NCI-H2107 treated with DMSO at 0.1 percent for 48 hours (cell line): ENCODE data around the gene SLC2A4.

ENCODE experiments used
- DNase-seq: peaks from one replicate; lab custom pipeline; 2025; ENCODE audit not compliant: unreplicated experiment; lab: John Stamatoyannopoulos, UW

SLC2A4 gene

DNA sequence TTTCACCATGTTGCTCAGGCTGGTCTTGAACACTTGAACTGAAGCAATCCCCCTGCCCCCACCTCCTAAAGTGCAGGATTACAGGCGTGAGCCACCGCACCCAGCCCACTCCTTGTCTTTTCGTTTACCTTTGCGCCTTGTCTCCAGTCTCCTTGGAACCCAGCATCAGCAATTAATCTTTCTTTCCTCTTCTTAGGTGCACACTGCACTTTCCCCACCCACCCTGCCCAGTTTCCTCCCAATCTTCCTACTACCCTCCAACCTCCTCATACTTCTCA is 17.8 kb upstream of the SLC2A4 start:
- DNase-seq = no peak

DNA sequence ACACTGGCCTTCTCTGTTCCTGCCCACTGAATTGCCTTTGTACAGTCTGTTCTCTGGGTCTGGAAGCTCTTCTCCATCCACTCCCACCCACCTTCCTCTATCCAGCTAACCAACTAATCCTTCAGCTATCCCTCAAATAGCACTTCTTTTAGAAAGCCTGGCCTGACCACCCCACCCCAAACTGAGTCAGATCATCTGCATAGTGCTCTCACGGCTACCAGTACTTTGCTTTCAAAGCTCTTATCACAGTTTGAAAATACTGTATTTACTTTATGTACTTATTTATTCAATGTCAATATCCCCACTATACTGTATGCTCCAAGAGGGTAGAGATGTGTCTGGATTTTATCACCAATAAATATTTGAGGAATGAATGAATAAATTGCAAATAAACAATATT is 14.7 kb upstream of the SLC2A4 start:
- no peak for DNase-seq

- no peak for DNase-seq
Measured at GRCh38 chr17:7279448-7279847, 2.1 kb upstream of the SLC2A4 start.

GRCh38 chr17:7280519-7281073 is 922 bp upstream of the SLC2A4 start:
- DNase-seq = peak; percentile 59

- DNase-seq = no peak
Measured at GRCh38 chr17:7281953-7282751, 634 bp downstream of the SLC2A4 start.

- DNase-seq = no peak
Measured at GRCh38 chr17:7282752-7283321, 1.3 kb downstream of the SLC2A4 start.

DNA sequence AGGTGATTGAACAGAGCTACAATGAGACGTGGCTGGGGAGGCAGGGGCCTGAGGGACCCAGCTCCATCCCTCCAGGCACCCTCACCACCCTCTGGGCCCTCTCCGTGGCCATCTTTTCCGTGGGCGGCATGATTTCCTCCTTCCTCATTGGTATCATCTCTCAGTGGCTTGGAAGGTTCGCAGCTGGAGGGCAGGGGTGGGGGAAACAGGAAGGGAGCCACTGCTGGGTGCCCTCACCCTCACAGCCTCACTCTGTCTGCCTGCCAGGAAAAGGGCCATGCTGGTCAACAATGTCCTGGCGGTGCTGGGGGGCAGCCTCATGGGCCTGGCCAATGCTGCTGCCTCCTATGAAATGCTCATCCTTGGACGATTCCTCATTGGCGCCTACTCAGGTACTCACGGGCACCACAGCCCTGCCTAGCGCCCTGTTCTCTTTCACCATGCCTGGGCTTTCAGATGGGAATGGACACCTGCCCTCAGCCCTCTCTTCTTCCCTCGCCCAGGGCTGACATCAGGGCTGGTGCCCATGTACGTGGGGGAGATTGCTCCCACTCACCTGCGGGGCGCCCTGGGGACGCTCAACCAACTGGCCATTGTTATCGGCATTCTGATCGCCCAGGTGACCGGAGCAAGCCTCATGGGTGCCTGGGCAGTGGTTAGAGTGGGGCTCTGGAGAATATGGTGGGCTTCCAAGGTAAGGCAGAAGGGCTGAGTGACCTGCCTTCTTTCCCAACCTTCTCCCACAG is 2.1 kb downstream of the SLC2A4 start:
- no peak for DNase-seq

GRCh38 chr17:7284911-7285310 is 3.4 kb downstream of the SLC2A4 start:
- no peak for DNase-seq

DNA sequence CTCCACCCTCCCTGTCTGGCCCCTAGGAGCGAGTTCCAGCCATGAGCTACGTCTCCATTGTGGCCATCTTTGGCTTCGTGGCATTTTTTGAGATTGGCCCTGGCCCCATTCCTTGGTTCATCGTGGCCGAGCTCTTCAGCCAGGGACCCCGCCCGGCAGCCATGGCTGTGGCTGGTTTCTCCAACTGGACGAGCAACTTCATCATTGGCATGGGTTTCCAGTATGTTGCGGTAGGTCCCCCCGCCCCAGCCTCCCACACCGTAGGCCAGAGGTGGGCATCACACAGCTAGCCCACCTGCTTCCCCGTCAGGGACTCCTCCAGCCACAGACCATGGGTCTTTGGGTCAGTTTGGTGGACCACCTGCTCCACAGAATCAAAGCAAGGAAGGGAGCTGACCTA is 4.2 kb downstream of the SLC2A4 start:
- no peak for DNase-seq

DNA sequence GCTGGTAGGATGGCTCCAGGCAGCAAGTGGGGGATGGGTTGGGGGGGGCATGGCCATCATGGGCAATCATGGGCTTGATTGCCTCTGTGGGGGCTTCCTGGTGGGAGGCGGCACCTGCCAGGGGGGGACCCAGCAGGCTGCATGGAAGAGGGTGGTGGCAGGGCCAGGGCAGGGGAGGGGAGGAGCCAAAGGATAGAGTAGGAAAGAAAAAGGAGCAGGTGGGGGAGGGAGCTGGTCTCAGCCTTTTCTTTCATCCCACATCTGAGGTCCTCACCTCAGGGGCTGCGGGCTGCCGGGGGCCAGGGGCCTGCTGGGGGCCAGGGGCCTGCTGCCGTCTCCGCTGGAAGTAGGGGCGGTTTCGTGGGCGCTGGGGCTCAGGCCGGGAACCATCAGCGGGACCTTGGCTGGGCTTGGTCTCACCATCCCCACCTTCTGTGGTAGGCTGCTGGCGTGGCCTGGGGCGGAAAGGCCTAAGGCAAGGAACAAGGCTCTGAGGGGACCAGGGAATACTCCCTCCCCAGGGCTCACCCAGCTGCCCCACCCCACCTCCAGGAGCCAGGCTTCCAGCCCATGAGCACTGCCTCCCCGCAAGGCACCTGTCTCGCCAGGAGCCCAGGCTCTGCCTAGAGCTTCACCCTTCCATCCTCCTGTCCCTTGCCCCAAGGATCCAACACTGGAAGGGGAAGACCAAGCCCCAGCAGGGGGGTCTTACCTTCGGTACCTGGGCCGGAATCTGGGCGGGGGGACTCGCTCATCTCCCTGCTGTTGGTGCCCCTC is 7.9 kb downstream of the SLC2A4 start:
- DNase-seq = no peak

DNA sequence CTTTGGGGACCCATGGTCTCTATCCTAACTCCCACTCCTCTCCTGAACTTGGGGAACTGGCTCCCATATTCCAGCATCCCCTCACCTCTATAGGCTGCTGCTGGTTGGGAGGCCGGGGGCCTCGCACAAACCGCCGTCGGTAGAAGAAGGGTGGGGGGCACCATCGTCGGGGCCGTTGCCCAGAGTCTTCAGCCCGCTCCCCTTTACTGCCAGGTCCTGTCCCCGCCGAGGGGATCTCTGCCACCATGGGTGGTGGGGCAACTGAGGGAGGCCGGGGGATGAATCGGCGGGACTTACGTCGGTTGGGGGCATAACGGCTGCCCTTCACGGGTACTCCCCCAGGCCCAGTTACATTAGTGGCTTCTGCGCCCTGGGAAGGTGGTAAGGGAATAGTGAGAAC is 8.6 kb downstream of the SLC2A4 start:
- no peak for DNase-seq

DNA sequence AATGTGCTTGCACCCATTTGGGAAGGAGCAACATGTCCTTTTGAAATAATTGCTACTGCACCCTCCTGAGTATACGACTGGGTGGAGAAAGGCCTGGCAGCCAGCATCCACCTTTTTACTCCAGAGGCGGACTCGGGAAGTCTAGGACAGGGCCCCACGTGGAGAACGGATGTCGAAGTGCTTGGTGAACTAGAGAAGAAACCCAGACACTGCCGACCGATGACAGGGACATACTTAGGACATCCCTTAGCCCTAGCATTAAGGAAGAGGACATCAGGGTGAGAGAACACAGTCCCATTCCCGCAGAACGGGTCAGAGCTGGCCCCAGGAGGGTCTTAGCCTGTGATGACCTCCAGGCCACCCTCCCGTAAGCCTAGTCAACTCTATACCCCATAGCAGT is 9.2 kb downstream of the SLC2A4 start:
- no peak for DNase-seq

DNA sequence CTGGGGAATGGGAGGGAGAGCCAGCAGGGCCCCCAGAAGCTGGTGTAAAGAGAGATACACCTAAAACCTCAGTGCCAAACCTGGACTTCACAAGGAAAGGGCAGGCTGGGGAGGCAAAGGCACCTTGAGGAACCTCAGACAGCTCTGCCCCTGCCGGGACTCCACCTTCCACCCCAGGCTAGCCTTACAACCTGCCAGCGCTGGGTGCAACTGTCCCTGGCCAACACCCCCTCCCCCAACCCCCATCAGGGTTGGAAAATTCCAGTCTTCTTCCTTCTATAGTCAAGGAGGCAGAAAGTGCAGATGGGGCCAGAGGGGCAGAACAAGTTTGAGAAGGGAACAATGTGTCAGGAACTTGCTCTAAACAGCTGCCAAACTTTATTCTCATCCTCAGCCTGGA is 10.7 kb downstream of the SLC2A4 start:
- DNase-seq = no peak

DNA sequence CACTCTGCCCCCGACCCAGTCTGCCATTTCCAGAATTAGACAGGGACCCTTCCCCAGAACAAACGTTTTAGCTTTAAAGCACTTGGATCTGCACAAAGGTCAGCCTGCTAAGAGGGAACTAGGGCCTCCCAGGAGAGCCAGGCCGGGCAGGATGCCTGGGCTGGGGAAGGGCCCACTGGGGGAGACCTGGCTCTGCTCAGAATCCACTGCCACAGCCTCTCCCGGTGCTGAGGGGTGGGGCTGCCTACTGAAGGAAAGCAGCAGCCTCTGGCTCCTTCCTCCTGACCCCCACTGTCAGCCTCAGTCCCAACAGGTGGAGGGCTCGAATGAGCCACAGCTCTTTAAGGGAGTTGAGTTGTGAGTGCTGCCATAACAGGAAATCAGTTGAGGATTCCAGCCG is 11.2 kb downstream of the SLC2A4 start:
- no peak for DNase-seq

DNA sequence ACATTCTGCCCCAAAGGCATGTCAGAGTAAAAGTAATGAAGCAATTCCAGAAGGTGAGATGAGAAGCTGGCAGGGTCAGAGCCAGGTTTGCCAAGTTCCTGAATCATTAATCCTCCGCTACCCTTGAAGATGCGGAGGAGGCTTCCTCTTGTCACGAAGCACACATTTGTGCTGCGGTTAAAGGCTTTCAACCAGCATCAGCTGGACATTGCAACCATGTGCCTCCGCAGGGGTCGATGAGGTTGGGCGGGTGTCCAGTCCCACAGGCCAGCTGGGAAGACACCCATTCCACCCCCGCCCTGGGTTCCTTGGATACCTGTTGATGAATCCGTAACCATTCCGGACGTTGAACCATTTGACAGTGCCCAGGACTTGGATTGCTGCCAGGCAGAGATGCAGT is 11.6 kb downstream of the SLC2A4 start:
- DNase-seq = no peak

- DNase-seq = no peak
Measured at GRCh38 chr17:7293816-7294613, 12.5 kb downstream of the SLC2A4 start.

DNA sequence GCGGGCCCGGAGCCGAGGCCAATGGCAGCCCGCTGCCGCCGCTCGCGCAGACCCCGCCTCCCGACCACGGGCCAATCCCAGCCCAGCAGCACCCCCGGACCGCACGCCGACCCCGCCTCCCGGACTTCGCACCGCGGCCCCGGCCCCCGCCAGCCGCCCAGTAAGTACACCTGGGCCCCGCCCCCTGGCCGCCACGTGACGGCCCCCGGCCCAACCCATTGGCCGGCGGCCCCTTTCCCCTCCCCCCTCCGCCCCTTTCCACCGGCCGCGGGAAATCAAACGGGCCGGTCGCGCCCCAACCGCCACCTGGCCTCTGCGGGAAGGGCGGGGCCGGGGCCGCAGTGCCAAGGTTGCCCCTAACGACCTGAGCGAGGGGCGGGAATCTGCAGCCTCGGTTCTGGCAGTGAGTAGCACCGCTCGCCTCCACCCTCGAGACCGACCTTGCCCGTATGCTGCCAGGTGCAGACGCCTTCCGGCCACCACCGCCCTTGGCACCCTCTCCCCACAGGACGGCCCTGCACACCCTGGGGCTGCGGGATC is 13.2 kb downstream of the SLC2A4 start, which contains the start of gene YBX2:
Gene YBX2, minus strand, starts transcription at position 26 of the 540 bp plus-strand sequence. CDS start 139 bp downstream, outside the sequence.
- DNase-seq = no peak

GRCh38 chr17:7295230-7296180 is 14.0 kb downstream of the SLC2A4 start:
- DNase-seq = no peak
